HG03066 (cell line): ENCODE measurements around the gene PRKACG.
A peak's percentile ranks its signal among the peaks of the same experiment; 100 is the strongest.
"Not testable (repeated sequence)": the region's sequence is repeated elsewhere in the genome, so short reads cannot be mapped to it uniquely, and the experiment has no call there.

Source experiments
- ATAC-seq: cut with Tn5 transposase; IDR thresholded peaks from one replicate; pipeline ENCODE4 v1.9.1; 2021; ENCODE audit warnings: low read depth; ENCODE audit not compliant: unreplicated experiment

PRKACG gene

GRCh38 chr9:69014013-69014412, at the start of gene PRKACG:
TSS of gene PRKACG (minus strand) at chr9:69014113. CDS start at chr9:69014092, 21 bp downstream.
- ATAC-seq: no peak

DNA sequence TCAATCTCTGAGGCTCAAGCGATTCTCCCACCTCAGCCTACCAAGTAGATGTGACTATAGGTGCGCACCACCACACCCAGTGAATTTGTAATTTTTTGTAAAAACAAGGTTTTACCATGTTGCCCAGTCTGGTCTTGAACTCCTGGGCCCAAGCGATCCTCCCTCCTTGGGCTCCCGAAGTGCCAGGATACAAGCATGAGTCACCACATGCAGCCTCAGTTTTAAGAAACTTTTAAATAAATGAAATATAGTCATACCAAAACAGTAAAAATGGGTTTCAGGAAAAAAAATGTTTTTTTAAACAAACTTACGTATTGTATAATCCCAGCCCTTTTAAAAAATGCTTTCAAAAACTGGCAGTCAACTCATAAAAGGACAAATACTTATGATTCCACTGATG, 48.3 kb upstream of the PRKACG start:
- no peak for ATAC-seq

GRCh38 chr9:69060766-69061165, 46.9 kb upstream of the PRKACG start:
- no peak for ATAC-seq

DNA sequence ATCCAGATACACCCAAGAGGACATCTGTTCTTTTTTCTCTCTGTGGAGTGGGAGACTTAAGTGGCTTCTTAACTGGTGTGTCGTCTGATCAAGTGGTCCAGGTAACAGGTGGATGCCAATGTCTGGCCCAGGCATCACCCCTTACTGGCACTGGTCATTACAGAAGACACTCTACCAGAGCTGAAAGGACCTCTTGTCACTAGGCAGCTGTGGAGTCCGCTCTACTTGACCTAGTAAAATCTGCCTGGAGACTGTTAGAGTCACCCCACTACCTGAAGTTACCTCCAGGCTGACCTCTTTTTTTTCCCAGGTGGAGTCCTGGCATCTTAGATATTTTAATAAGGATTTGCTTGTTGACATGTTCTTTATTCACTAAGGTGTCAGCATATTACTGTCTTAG, 44.2 kb upstream of the PRKACG start:
- no peak for ATAC-seq

DNA sequence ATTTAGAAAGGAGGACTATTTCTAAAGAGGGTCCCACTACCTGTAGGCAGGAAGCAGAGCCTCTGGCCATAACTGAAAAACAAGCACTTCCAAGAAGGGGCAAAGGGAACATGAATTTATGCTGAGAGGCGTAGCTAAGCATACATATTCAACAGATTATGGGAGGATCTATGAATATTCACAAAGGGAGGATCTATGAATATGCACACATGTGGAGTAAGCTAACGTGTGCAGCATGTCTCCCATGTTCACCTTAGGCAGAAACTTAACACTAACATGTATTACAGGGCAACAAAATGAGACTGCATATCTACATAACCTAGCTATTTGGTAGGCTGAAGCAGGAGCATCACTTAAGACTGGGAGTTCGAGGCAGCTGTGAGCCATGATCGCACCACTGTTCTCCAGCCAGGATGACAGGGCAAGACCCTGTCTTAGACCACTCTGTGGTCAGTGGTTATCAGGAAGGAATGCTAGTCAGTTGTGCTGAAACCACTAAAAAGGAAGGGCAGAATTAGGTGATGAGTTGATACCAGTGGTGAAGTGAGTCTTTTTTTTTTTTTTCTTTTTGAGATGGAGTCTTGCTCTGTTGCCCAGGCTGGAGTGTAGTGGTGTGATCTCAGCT, 42.4 kb upstream of the PRKACG start:
- no peak for ATAC-seq

DNA sequence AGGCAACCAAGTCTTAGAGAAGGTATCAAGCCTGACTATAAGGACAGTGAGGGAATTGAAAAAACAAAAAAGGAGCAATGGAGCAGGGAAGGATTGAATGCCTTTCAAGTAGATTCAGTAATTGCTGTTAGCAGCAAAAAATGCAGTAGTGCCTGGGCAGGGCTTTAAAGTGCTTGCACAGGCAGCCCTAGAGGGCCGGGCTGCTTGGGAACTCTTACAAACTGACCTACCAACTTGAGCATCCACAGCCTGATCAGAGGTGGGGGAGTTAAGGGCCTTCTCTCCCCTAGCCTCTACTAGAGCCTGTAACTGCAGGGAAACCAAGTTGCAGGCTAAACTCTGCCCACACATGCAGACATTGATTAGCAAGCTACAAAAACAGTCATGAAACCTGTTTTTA, 41.1 kb upstream of the PRKACG start:
- ATAC-seq: no peak

GRCh38 chr9:69050936-69051335, 37.0 kb upstream of the PRKACG start:
- ATAC-seq: not testable (repeated sequence)

- no peak for ATAC-seq
Measured at GRCh38 chr9:69049094-69049493, 35.2 kb upstream of the PRKACG start.

GRCh38 chr9:69047371-69047770, 33.5 kb upstream of the PRKACG start:
- ATAC-seq: no peak

DNA sequence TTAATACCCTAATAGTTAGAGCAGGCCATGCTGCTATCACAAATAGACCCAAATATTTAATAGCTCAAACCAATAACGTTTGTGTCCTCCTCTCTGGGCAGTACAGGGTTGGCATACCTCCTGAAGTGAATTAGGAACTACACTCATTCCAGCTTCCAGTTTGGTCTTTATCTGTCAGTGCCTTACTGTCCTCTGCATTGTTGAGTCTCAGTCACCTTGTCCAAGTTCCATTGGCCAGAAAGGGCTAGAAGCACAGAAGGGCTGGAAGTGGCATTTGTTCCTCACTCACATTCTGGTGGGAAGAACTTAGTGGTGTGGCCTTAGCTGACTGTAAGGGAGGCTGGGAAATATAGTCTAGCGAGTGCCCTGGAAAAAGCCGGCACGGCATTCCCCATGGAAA, 32.8 kb upstream of the PRKACG start:
- ATAC-seq: no peak

DNA sequence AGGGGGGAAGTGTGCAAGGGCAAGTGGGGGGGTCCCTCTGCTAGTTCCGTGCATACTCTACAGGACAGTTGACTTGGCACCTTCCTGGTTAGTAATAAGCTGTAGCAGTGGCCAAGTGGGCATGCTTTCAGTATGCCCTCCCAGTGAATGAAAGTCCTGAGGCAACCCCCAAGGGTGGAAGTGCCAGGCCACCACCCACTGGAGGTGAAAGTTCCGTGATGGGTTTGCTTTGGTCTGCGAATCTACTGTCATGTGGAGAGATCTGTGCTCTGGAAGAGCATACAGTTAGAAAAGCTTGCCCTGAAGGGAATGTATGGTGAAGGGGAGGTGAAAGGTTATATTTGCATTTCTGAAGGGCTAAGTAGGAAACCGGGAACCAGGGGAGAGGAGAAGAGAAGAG, 31.9 kb upstream of the PRKACG start:
- ATAC-seq: no peak

DNA sequence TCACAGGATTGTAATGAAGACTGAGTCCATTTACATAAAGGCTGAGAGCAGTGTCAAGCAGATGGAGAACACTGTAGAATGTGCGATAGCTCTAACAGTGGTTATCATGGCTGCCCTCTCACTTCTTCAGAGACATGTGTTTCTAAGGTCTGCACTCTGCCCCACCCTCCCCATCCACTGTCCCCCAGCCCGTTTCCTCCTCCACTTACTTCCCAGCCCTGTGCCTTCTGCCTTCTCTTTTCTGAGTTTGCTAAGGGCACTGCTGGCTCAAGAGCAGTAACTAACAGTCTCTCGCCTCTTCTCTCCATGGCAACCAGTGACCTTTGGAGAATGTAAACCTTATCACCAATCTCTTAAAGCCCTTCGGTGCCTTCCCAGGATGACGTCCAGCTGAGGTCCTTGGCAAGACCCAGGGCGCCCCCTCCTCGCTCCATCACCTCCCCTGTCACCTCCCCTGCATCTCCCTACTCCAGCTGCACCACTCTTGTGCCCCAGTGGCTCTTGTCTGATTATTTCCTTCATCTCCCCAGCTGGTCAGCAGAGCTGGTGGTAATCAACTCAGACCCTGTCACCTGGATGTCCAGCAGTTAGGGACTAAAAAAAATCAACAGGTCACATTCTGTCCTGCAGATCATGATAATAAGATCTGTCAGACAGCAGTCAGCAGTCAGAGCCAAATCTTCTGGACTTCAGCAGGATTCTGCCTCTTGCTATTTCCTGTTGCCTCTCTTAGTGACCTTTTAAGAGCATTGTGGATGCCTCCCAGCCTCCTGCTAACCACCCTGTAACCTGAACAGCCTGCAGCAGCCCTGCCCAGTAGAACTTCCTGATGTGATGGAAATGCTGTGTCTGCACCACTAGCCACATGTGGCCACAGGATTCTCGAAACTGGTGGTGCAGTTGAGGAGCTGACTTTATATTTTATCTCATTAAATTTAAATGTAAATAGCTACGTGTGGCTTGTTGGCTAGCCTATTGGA, 30.6 kb upstream of the PRKACG start:
- ATAC-seq: no peak

- ATAC-seq: no peak
Measured at GRCh38 chr9:69040646-69041045, 26.7 kb upstream of the PRKACG start.

GRCh38 chr9:69036799-69037198, 22.9 kb upstream of the PRKACG start:
- no peak for ATAC-seq

DNA sequence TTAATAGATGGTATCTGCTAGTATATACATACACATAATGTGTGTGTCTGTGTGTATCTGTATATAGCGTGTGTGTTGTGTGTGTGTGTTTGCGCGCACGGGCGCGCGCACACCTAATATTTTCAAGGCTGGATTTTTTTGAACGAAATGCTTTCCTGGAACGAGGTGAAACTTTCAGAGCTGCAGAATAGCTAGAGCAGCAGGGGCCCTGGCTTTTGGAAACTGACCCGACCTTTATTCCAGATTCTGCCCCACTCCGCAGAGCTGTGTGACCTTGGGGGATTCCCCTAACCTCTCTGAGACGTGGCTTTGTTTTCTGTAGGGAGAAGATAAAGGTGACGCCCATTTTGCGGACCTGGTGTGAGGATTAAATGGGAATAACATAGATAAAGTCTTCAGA, 22.4 kb upstream of the PRKACG start:
- ATAC-seq: peak; percentile 38

DNA sequence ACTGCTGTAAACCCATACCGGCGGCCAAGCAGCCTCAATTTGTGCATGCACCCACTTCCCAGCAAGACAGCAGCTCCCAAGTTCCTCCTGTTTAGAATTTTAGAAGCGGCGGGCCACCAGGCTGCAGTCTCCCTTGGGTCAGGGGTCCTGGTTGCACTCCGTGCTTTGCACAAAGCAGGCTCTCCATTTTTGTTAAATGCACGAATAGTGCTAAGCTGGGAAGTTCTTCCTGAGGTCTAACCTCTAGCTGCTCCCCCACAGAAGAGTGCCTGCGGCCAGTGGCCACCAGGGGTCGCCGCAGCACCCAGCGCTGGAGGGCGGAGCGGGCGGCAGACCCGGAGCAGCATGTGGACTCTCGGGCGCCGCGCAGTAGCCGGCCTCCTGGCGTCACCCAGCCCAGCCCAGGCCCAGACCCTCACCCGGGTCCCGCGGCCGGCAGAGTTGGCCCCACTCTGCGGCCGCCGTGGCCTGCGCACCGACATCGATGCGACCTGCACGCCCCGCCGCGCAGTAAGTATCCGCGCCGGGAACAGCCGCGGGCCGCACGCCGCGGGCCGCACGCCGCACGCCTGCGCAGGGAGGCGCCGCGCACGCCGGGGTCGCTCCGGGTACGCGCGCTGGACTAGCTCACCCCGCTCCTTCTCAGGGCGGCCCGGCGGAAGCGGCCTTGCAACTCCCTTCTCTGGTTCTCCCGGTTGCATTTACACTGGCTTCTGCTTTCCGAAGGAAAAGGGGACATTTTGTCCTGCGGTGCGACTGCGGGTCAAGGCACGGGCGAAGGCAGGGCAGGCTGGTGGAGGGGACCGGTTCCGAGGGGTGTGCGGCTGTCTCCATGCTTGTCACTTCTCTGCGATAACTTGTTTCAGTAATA, 21.8 kb upstream of the PRKACG start, which contains the start of gene FXN:
Gene FXN (plus strand): TSS at position 315 of the 871 bp plus-strand sequence. CDS start 31 bp downstream, at position 346.
- peak; percentile 89 for ATAC-seq

DNA sequence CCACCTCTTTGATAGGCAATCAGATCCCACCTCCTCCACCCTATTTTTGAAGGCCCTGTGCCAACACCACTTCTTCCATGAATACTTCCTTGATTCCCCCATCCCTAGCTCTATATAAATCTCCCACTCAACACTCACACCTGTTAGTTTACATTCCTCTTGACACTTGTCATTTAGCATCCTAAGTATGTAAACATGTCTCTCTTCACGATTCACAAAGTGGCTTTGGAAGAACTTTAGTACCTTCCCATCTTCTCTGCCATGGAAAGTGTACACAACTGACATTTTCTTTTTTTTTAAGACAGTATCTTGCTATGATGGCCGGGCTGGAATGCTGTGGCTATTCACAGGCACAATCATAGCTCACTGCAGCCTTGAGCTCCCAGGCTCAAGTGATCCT, 20.2 kb upstream of the PRKACG start:
- no peak for ATAC-seq

- no peak for ATAC-seq
Measured at GRCh38 chr9:69030851-69031645, 17.1 kb upstream of the PRKACG start.

DNA sequence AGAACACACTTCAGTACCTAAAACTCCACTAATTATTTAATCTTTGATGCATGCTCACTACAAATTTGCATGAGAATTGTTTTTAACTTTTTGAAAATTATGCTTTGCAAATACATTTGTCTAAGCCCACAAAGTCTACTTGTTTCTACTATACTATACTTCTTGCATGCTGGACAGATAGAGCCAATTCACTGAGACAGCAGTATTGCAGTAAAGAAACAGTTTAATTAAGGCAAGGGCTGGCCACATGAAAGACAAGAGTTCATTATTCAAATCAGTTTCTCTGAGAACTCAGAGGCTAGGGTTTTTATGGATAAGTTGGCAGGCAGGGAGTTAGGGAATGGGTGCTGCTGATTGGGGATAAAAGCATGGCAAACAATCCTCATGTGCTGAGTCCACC, 15.6 kb upstream of the PRKACG start:
- no peak for ATAC-seq

DNA sequence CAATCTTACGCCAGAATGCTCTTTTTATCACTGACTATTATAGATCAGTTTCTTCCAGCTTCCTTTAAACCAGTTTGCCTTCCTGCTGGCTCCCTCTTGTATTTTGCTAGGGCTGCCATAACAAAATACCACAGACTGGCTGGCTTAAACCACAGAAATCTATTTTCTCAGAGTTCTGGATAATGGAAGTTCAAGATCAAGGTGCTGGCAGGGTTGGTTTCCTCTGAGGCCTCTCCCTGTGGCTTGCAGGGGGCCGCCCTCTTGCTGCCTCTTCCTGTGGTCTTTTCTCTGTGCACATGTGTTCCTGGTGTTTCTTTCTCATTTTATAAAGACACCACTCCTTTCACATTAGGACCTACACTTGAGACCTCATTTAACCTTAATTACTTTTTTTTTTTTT, 14.8 kb upstream of the PRKACG start:
- no peak for ATAC-seq
